Measurements from ENCODE around the gene MSLN.

GRCh38 chr16:769184-769784 is 8.8 kb downstream of the MSLN start:
- TF ChIP-seq POLR2A (IDR thresholded peaks at IDR 0.05) (no peak), CTCF (IDR thresholded peaks at IDR 0.05) (no peak)

Measured in uterus (tissue), 2 donors.